B cell (primary cell): Measurements from ENCODE around the gene DNAJC7. TPM values are rescaled to one million over a fixed set of nuclear protein-coding genes. Genes with fewer than 3 reads are reported as not detected.

Experiments used
- ATAC-seq: fragments of 200-7000 bp; cut with Tn5 transposase; one replicate; pipeline ENCODE4 v1.10.0; 2021; ENCODE audit warnings: low read depth, mild to moderate bottlenecking, moderate number of reproducible peaks, moderate library complexity
- CTCF ChIA-PET: fragments of 350-600 bp; sonication (Branson Sonifier 250); formaldehyde crosslinking; loops from one replicate; lab custom pipeline; 2021; ENCODE audit warnings: antibody characterized with exemption, inconsistent platforms; lab: Charles Lee
- POLR2A ChIA-PET: fragments of 350-600 bp; sonication (Branson Sonifier 250); formaldehyde crosslinking; loops from one replicate; lab custom pipeline; 2021; ENCODE audit warnings: antibody characterized with exemption; lab: Charles Lee
- DNase-seq: peaks from one replicate; pipeline ENCODE4 v3.0.0; 2013
- H2AFZ ChIP-seq: 2 replicates; pipeline ENCODE4 v1.6.1; 2012; ENCODE audit warnings: mild to moderate bottlenecking, low read depth, low read length; ENCODE audit not compliant: insufficient read depth, poor library complexity, severe bottlenecking
- H3K27ac ChIP-seq, 2 donors: 1 replicate in 1 of 2; 2 replicates in 1 of 2; pipeline ENCODE4 v1.5.1; 2012 to 2013; ENCODE audit warnings: low read length in 2 of 2, mild to moderate bottlenecking in 2 of 2, moderate library complexity in 1 of 2
- H3K27me3 ChIP-seq, 4 experiments: fragments of 200-600 bp in 1 of 4; sonication (generic) in 1 of 4; replicated peaks in 1 of 4; 1 replicate in 2 of 4; 2 replicates in 2 of 4; pipeline versions ENCODE4 v1.6.1 to v1.7.0; 2013 to 2016; ENCODE audit warnings: low read length in 3 of 4, mild to moderate bottlenecking in 2 of 4, mixed read lengths in 1 of 4, moderate library complexity in 1 of 4; ENCODE audit not compliant: insufficient read depth in 4 of 4, control insufficient read depth in 3 of 4; ENCODE audit errors: control extremely low read depth in 1 of 4
- H3K36me3 ChIP-seq, 2 experiments: replicated peaks in 1 of 2; 1 replicate in 1 of 2; 2 replicates in 1 of 2; pipeline versions ENCODE4 v1.6.1 to v1.7.1; 2013; ENCODE audit warnings: low read length in 1 of 2; ENCODE audit not compliant: insufficient read depth in 2 of 2, control insufficient read depth in 1 of 2; ENCODE audit errors: control extremely low read depth in 1 of 2, extremely low read depth in 1 of 2
- H3K4me1 ChIP-seq, 2 donors: fragments of 200-600 bp in 1 of 2; sonication (generic) in 1 of 2; 1 replicate in 1 of 2; 2 replicates in 1 of 2; pipeline versions ENCODE4 v1.5.1 to v1.6.1; 2013 to 2017; ENCODE audit warnings: low read length in 2 of 2; ENCODE audit not compliant: control insufficient read depth in 2 of 2, insufficient read depth in 2 of 2
- H3K4me2 ChIP-seq: replicated peaks from 2 replicates; pipeline ENCODE3; 2012; ENCODE audit warnings: mild to moderate bottlenecking, low read depth, low read length; ENCODE audit not compliant: poor library complexity, severe bottlenecking
- H3K4me3 ChIP-seq, 5 experiments: fragments of 200-600 bp in 1 of 5; sonication (generic) in 1 of 5; 1 replicate in 3 of 5; 2 replicates in 2 of 5; pipeline versions ENCODE4 v1.5.1 to v1.7.0; 2011 to 2016; ENCODE audit warnings: low read length in 4 of 5, mild to moderate bottlenecking in 4 of 5, low read depth in 2 of 5, control low read depth in 1 of 5, moderate library complexity in 1 of 5; ENCODE audit not compliant: insufficient read depth in 1 of 5; ENCODE audit errors: control extremely low read depth in 1 of 5, extremely low read depth in 1 of 5
- H3K79me2 ChIP-seq: fragments of 200-600 bp; sonication (generic); one replicate; pipeline ENCODE4 v1.6.0; 2016; ENCODE audit warnings: low read length; ENCODE audit not compliant: control insufficient read depth, insufficient read depth
- H3K9ac ChIP-seq: fragments of 200-600 bp; sonication (generic); 2 replicates; pipeline ENCODE4 v1.6.1; 2017; ENCODE audit warnings: mild to moderate bottlenecking, low read length, moderate library complexity
- H3K9me3 ChIP-seq, 3 donors: one replicate each; pipeline versions ENCODE4 v1.6.1 to v1.7.1; 2013; ENCODE audit warnings: low read length in 2 of 3; ENCODE audit not compliant: control insufficient read depth in 2 of 3, insufficient read depth in 1 of 3; ENCODE audit errors: control extremely low read depth in 1 of 3
- H4K20me1 ChIP-seq: 2 replicates; pipeline ENCODE4 v1.6.0; 2012; ENCODE audit warnings: mild to moderate bottlenecking, low read length; ENCODE audit not compliant: insufficient read depth, control insufficient read depth, poor library complexity, severe bottlenecking
- H3K27ac Mint-ChIP-seq: one replicate; pipeline ENCODE4 v1.8.0; 2021; ENCODE audit warnings: mixed read lengths
- H3K27me3 Mint-ChIP-seq: one replicate; pipeline ENCODE4 v1.8.0; 2021; ENCODE audit warnings: mixed read lengths
- H3K4me1 Mint-ChIP-seq: one replicate; pipeline ENCODE4 v1.8.0; 2021; ENCODE audit warnings: mixed read lengths
- H3K4me3 Mint-ChIP-seq: one replicate; pipeline ENCODE4 v1.8.0; 2021; ENCODE audit warnings: mixed read lengths
- H3K9me3 Mint-ChIP-seq: one replicate; pipeline ENCODE4 v1.8.0; 2022; ENCODE audit warnings: mixed read lengths; ENCODE audit not compliant: insufficient read depth
- EZH2 ChIP-seq: IDR thresholded peaks from 2 replicates; pipeline ENCODE4 v1.6.1; 2012; ENCODE audit warnings: borderline replicate concordance, low read depth, mild to moderate bottlenecking, moderate library complexity, low read length; ENCODE audit not compliant: insufficient read depth, poor library complexity, severe bottlenecking
- WGBS: methylation state at CpG from one replicate; pipeline ENCODE4 v1.1.5; 2013; ENCODE audit warnings: missing lambda C conversion rate; ENCODE audit not compliant: insufficient coverage; 5-methylcytosine and 5-hydroxymethylcytosine counted together
- intact Hi-C: fragments of 100-400 bp; cut with micrococcal nuclease; formaldehyde crosslinking; loops from one replicate; pipeline ENCODE4 v1.10.0; 2022
- polyA plus RNA-seq: library from polyadenylated mRNA; depleted of rRNA; stranded (reverse); fragments of >200 nt; gene quantifications from 2 replicates; pipeline ENCODE4 v1.2.3, GENCODE V29; 2012
- total RNA-seq, 2 donors: library from RNA; stranded (reverse); fragments of 120-200 nt in 1 of 2; gene quantifications; 1 replicate in 1 of 2; 2 replicates in 1 of 2; pipeline versions ENCODE4 v1.2.3 to v1.2.4, GENCODE V29; 2013 to 2022
- TF ChIP-seq, protein P1 (sequence below): fragments of 200-600 bp; IDR thresholded peaks from one replicate; pipeline ENCODE4 v1.8.0; 2022; ENCODE audit warnings: antibody characterized with exemption, mild to moderate bottlenecking

Gene DNAJC7
- total and polyA plus RNA-seq, 2 donors (not counting 1 experiment from before 2014, with no cell fraction given), result 22.0 to 152 TPM

- no peaks in the 10 kb centered on the region for H3K79me2 ChIP-seq
- Mint-ChIP-seq H3K4me1 (no peaks in the 10 kb centered on the region), H3K27me3 (peaks cover 3% of the 10 kb centered on the region), H3K4me3 (no peak overlapping the region), H3K27ac (no peak overlapping the region), H3K9me3 (no peaks in the 10 kb centered on the region)
- no peak overlapping the region for H3K9ac ChIP-seq
- intact Hi-C loops, result no loop called here
- no peaks in the 10 kb centered on the region for H3K27me3 ChIP-seq
- POLR2A ChIA-PET, result no interaction called here
- CTCF ChIA-PET, result no interaction called here
- H3K9me3 ChIP-seq, result no peaks in the 10 kb centered on the region
- TF ChIP-seq, protein P1, sequence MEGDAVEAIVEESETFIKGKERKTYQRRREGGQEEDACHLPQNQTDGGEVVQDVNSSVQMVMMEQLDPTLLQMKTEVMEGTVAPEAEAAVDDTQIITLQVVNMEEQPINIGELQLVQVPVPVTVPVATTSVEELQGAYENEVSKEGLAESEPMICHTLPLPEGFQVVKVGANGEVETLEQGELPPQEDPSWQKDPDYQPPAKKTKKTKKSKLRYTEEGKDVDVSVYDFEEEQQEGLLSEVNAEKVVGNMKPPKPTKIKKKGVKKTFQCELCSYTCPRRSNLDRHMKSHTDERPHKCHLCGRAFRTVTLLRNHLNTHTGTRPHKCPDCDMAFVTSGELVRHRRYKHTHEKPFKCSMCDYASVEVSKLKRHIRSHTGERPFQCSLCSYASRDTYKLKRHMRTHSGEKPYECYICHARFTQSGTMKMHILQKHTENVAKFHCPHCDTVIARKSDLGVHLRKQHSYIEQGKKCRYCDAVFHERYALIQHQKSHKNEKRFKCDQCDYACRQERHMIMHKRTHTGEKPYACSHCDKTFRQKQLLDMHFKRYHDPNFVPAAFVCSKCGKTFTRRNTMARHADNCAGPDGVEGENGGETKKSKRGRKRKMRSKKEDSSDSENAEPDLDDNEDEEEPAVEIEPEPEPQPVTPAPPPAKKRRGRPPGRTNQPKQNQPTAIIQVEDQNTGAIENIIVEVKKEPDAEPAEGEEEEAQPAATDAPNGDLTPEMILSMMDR, result no peak
- no peak for TF ChIP-seq EZH2
- H3K4me2 ChIP-seq, result no peak overlapping the region
- no peak overlapping the region for H3K27ac ChIP-seq
- no peak overlapping the region for H2AFZ ChIP-seq
- DNase-seq (no peak), ATAC-seq (no peak)
- no peaks in the 10 kb centered on the region for H3K4me1 ChIP-seq
- no peaks in the 10 kb centered on the region for H4K20me1 ChIP-seq
- H3K4me3 ChIP-seq, result no peak overlapping the region
- WGBS, result 96% methylated on average over 5 of the region's 8 CpGs
- no peaks in the 10 kb centered on the region for H3K36me3 ChIP-seq
These were observed 74.4 kb downstream of the DNAJC7 start for GRCh38 chr17:41942626-41943373.

DNA sequence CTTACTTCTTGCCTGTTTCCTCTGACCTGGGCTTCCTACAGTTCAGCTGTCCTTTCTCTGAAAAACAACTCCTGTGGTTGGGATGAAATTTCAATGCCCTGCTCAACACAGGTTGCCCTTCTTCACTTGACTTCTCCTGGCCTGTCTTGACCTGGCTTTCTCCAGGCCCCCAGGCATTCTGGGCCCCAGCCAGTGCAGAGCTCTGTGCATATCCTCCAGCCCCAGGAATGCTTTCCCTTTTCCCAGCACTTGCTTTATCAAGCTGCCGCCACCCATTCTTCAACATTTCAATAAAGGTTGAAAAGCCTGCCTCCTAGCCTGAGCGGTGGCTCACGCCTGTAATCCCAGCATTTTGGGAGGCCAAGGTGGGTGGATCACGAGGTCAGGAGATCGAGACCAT is 76.1 kb downstream of the DNAJC7 start:
- Histone ChIP-seq H4K20me1 (no peaks in the 10 kb centered on the region), H3K9ac (no peak overlapping the region), H3K27me3 (no peaks in the 10 kb centered on the region), H3K4me2 (no peak overlapping the region), H3K4me1 (no peaks in the 10 kb centered on the region), H3K27ac (no peak overlapping the region), H3K9me3 (no peaks in the 10 kb centered on the region), H2AFZ (no peak overlapping the region), H3K79me2 (no peaks in the 10 kb centered on the region), H3K4me3 (no peak overlapping the region), H3K36me3 (no peaks in the 10 kb centered on the region)
- DNase-seq, result no peak
- H3K27ac Mint-ChIP-seq, result no peak overlapping the region
- no peaks in the 10 kb centered on the region for H3K4me1 Mint-ChIP-seq
- intact Hi-C loops, result no loop called here
- peaks cover 3% of the 10 kb centered on the region for H3K27me3 Mint-ChIP-seq
- H3K4me3 Mint-ChIP-seq, result no peak overlapping the region
- H3K9me3 Mint-ChIP-seq, result no peaks in the 10 kb centered on the region
- WGBS, result 100% methylated on average over 3 of the region's 5 CpGs
- ATAC-seq, result no peak
- CTCF ChIA-PET, result no interaction called here
- POLR2A ChIA-PET, result interaction anchor here (0.6 kb wide), 1 partner anchor 8 kb away, joined by 4 read pairs; no protein-coding TSS in a partner anchor
- TF ChIP-seq EZH2, result no peak
- TF ChIP-seq, protein P1, result no peak
